Nephron progenitor cell (in vitro differentiated cells): ENCODE measurements around the gene JMJD1C.

ENCODE experiments used
- DNase-seq: peaks from one replicate; pipeline ENCODE4 v3.0.0; 2021
- H3K27ac Mint-ChIP-seq: 2 replicates; pipeline ENCODE4 v1.8.0; 2021; ENCODE audit warnings: mild to moderate bottlenecking, moderate library complexity, mixed read lengths
- H3K27me3 Mint-ChIP-seq: 2 replicates; pipeline ENCODE4 v1.8.0; 2021; ENCODE audit warnings: mild to moderate bottlenecking, low read depth, mixed read lengths; ENCODE audit not compliant: poor library complexity
- H3K36me3 Mint-ChIP-seq: 2 replicates; pipeline ENCODE4 v1.8.0; 2021; ENCODE audit warnings: low read depth, mixed read lengths
- H3K4me1 Mint-ChIP-seq: 2 replicates; pipeline ENCODE4 v1.8.0; 2021; ENCODE audit warnings: mixed read lengths
- H3K4me3 Mint-ChIP-seq: 2 replicates; pipeline ENCODE4 v1.8.0; 2021; ENCODE audit warnings: mild to moderate bottlenecking, moderate library complexity, mixed read lengths
- H3K9me3 Mint-ChIP-seq: 2 replicates; pipeline ENCODE4 v1.8.0; 2021; ENCODE audit warnings: mild to moderate bottlenecking, moderate library complexity, mixed read lengths
- CTCF ChIP-seq: fragments of 200-600 bp; sonication (generic); IDR thresholded peaks from 2 replicates; pipeline ENCODE4 v1.5.0; 2021; ENCODE audit warnings: antibody characterized with exemption

Gene JMJD1C

GRCh38 chr10:63123727-63124362, 341.9 kb downstream of the JMJD1C start:
- TF ChIP-seq CTCF, result no peak
- H3K4me3 Mint-ChIP-seq, result no peak overlapping the region
- peaks cover 33% of the 10 kb centered on the region for H3K9me3 Mint-ChIP-seq
- DNase-seq, result no peak
- peaks cover 5% of the 10 kb centered on the region for H3K36me3 Mint-ChIP-seq
- peaks cover 11% of the 10 kb centered on the region for H3K27me3 Mint-ChIP-seq
- peaks cover 8% of the 10 kb centered on the region for H3K4me1 Mint-ChIP-seq
- H3K27ac Mint-ChIP-seq, result no peak overlapping the region

- DNase-seq, result no peak
- H3K9me3 Mint-ChIP-seq, result peaks cover 26% of the 10 kb centered on the region
- no peak overlapping the region for H3K27ac Mint-ChIP-seq
- no peak for TF ChIP-seq CTCF
- H3K36me3 Mint-ChIP-seq, result peaks cover 5% of the 10 kb centered on the region
- H3K4me1 Mint-ChIP-seq, result peaks cover 10% of the 10 kb centered on the region
- peaks cover 11% of the 10 kb centered on the region for H3K27me3 Mint-ChIP-seq
- H3K4me3 Mint-ChIP-seq, result no peak overlapping the region
These were observed 345.2 kb downstream of the JMJD1C start for GRCh38 chr10:63120554-63120953.

GRCh38 chr10:63119041-63119440, 346.7 kb downstream of the JMJD1C start:
- H3K9me3 Mint-ChIP-seq, result peaks cover 14% of the 10 kb centered on the region

More at GRCh38 chr10:63119041-63119440, 346.7 kb downstream of the JMJD1C start:
- Mint-ChIP-seq H3K4me1 (peaks cover 5% of the 10 kb centered on the region), H3K36me3 (no peaks in the 10 kb centered on the region), H3K27me3 (peaks cover 11% of the 10 kb centered on the region), H3K27ac (no peak overlapping the region), H3K4me3 (no peak overlapping the region)
- no peak for DNase-seq
- TF ChIP-seq CTCF, result no peak
